SU-DHL-6 (cell line): Measurements from ENCODE around the gene MSX2.

Experiments
- H2AFZ ChIP-seq: fragments of 200-600 bp; sonication (generic); 2 replicates; pipeline ENCODE4 v1.6.1; 2014; ENCODE audit warnings: low read depth, mild to moderate bottlenecking, moderate library complexity, mixed read lengths, antibody characterized with exemption, low read length; ENCODE audit not compliant: severe bottlenecking
- H3F3A ChIP-seq: fragments of 200-600 bp; shearing (Covaris generic); 2 replicates; pipeline ENCODE4 v1.6.0; 2016; ENCODE audit warnings: antibody characterized with exemption, mild to moderate bottlenecking; ENCODE audit not compliant: insufficient read depth
- H3K27ac ChIP-seq: fragments of 200-600 bp; sonication (generic); 2 replicates; pipeline ENCODE4 v1.5.1; 2016; ENCODE audit warnings: low read depth, mild to moderate bottlenecking, low read length, moderate library complexity, mixed read lengths
- H3K27me3 ChIP-seq: fragments of 200-600 bp; sonication (generic), shearing (Covaris generic); 2 replicates; pipeline ENCODE4 v1.6.0; 2014; ENCODE audit warnings: mild to moderate bottlenecking, low read length
- H3K36me3 ChIP-seq: fragments of 200-600 bp; sonication (generic); 2 replicates; pipeline ENCODE4 v1.6.1; 2014; ENCODE audit warnings: mild to moderate bottlenecking, low read length, mixed read lengths
- H3K4me2 ChIP-seq: fragments of 300-600, 200-600 bp; shearing (Covaris generic), sonication (generic); 2 replicates; pipeline ENCODE4 v1.6.0; 2014; ENCODE audit warnings: low read length, low read depth, mild to moderate bottlenecking; ENCODE audit not compliant: poor library complexity, severe bottlenecking
- H3K4me3 ChIP-seq: fragments of 200-600 bp; sonication (generic); 2 replicates; pipeline ENCODE4 v1.5.1; 2014; ENCODE audit warnings: antibody characterized with exemption, low read length, mild to moderate bottlenecking, mixed read lengths; ENCODE audit not compliant: insufficient read depth, poor library complexity, severe bottlenecking
- H3K79me2 ChIP-seq: fragments of 200-600 bp; sonication (generic); 2 replicates; pipeline ENCODE4 v1.6.1; 2014; ENCODE audit warnings: mild to moderate bottlenecking, low read length, moderate library complexity; ENCODE audit not compliant: insufficient read depth
- H3K9ac ChIP-seq: fragments of 200-600 bp; sonication (generic); 2 replicates; pipeline ENCODE4 v1.7.0; 2014; ENCODE audit warnings: mild to moderate bottlenecking, low read length
- H3K9me2 ChIP-seq: fragments of 200-600 bp; sonication (generic); replicated peaks from 2 replicates; pipeline ENCODE4 v1.6.1; 2014; ENCODE audit warnings: low read length; ENCODE audit not compliant: insufficient read depth
- H3K9me3 ChIP-seq: fragments of 200-600 bp; sonication (generic); 2 replicates; pipeline ENCODE4 v1.6.1; 2014; ENCODE audit warnings: low read length, mixed read lengths; ENCODE audit not compliant: insufficient read depth
- H4K20me1 ChIP-seq: fragments of 200-600 bp; sonication (generic); 2 replicates; pipeline ENCODE4 v1.6.1; 2014; ENCODE audit warnings: low read depth, mild to moderate bottlenecking, antibody characterized with exemption, low read length, moderate library complexity, mixed read lengths
- EZH2phosphoT487 ChIP-seq: fragments of 200-600 bp; sonication (generic), shearing (Covaris generic); conservative IDR thresholded peaks from 2 replicates; pipeline ENCODE4 v1.6.1; 2018; ENCODE audit warnings: mild to moderate bottlenecking, antibody characterized with exemption, low read length, moderate library complexity, mixed read lengths
- TF ChIP-seq, protein P1 (sequence below): fragments of 200-600 bp; sonication (generic); IDR thresholded peaks from one replicate; pipeline ENCODE4 v1.5.1; 2017; ENCODE audit warnings: antibody characterized with exemption, mild to moderate bottlenecking, low read length, moderate library complexity; ENCODE audit not compliant: insufficient read depth, poor library complexity, severe bottlenecking

MSX2 gene

DNA sequence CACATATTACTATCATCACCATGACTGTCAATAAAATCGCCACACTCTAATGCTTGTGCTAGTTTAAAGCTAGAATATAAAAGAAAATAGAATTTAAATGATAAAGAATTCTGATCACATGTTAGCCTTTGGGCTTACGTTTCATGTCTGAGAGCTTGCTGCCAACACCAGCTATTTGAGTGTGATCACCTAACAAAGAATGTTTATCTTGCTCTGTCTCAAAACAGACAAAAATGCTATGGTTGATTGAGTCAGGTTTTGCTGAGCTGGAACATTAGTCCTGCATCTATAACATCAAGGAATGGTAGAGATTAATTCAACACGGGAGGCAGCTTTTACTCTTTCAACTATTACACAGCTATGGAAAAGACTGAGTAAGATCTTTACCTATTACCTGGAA lies 50.7 kb downstream of the MSX2 start:
- Histone ChIP-seq H3K79me2 (no peaks in the 10 kb centered on the region), H3K36me3 (no peaks in the 10 kb centered on the region), H3K4me3 (no peak overlapping the region), H4K20me1 (no peaks in the 10 kb centered on the region), H3K4me2 (no peak overlapping the region), H3K9me2 (no peaks in the 10 kb centered on the region), H3K9ac (no peak overlapping the region), H3F3A (no peaks in the 10 kb centered on the region), H3K27ac (no peak overlapping the region), H3K9me3 (no peaks in the 10 kb centered on the region), H2AFZ (no peak overlapping the region), H3K27me3 (no peaks in the 10 kb centered on the region)
- TF ChIP-seq EZH2phosphoT487: no peak
- TF ChIP-seq, protein P1, sequence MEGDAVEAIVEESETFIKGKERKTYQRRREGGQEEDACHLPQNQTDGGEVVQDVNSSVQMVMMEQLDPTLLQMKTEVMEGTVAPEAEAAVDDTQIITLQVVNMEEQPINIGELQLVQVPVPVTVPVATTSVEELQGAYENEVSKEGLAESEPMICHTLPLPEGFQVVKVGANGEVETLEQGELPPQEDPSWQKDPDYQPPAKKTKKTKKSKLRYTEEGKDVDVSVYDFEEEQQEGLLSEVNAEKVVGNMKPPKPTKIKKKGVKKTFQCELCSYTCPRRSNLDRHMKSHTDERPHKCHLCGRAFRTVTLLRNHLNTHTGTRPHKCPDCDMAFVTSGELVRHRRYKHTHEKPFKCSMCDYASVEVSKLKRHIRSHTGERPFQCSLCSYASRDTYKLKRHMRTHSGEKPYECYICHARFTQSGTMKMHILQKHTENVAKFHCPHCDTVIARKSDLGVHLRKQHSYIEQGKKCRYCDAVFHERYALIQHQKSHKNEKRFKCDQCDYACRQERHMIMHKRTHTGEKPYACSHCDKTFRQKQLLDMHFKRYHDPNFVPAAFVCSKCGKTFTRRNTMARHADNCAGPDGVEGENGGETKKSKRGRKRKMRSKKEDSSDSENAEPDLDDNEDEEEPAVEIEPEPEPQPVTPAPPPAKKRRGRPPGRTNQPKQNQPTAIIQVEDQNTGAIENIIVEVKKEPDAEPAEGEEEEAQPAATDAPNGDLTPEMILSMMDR: no peak

DNA sequence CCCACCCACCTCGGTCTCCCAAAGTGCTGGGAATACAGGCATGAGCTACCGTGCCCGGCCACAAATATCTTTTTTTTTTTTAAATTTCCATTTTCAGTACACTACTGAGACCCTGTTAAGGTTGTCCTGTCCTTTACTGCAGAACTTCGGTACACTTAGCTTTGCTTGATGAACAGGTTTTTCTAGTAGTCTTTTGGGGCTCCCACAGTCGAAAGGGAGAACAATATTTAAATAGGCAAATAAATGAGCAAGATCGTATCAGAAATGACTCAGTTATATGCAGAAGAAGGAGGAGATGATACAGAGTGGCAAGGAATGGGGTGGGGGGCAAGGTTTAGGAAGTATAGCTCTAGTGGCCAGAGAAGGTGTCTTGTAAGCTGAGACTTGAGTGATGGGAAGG lies 52.7 kb downstream of the MSX2 start:
- Histone ChIP-seq H3K79me2 (no peaks in the 10 kb centered on the region), H2AFZ (no peak overlapping the region), H3K27me3 (no peaks in the 10 kb centered on the region), H4K20me1 (no peaks in the 10 kb centered on the region), H3F3A (no peaks in the 10 kb centered on the region), H3K9me2 (no peaks in the 10 kb centered on the region), H3K27ac (no peak overlapping the region), H3K4me2 (no peak overlapping the region), H3K9ac (no peak overlapping the region), H3K36me3 (no peaks in the 10 kb centered on the region), H3K4me3 (no peak overlapping the region), H3K9me3 (no peaks in the 10 kb centered on the region)
- TF ChIP-seq, protein P1: no peak
- TF ChIP-seq EZH2phosphoT487: no peak

DNA sequence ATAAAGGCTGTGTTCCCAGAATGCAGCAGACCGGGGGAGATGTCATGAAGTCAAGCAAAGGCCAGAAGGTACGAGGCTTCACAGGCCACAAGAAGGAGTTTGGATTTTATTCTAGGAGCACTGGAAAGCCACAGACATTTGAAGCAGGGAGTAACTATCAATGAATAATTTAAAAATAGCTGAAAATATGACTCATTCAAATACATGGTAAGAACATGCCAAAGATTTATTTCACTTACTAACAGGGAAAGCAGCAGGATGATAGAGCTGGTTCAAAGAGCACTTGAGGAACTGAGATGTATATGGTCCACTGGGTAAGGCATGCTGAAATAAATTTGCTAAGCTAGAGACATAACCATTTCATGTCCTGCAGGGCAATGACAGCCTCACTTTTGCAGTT lies 53.2 kb downstream of the MSX2 start:
- no peak overlapping the region for H3K4me3 ChIP-seq
- no peaks in the 10 kb centered on the region for H3K27me3 ChIP-seq
- no peak overlapping the region for H3K9ac ChIP-seq
- H3K36me3 ChIP-seq: no peaks in the 10 kb centered on the region
- no peak overlapping the region for H3K27ac ChIP-seq
- TF ChIP-seq, protein P1: no peak
- TF ChIP-seq EZH2phosphoT487: no peak
- H3K4me2 ChIP-seq: no peak overlapping the region
- H2AFZ ChIP-seq: no peak overlapping the region
- H3F3A ChIP-seq: no peaks in the 10 kb centered on the region
- no peaks in the 10 kb centered on the region for H3K9me2 ChIP-seq
- no peaks in the 10 kb centered on the region for H3K9me3 ChIP-seq
- no peaks in the 10 kb centered on the region for H4K20me1 ChIP-seq
- H3K79me2 ChIP-seq: no peaks in the 10 kb centered on the region
